ENCODE data around the gene NDUFV2.

DNA sequence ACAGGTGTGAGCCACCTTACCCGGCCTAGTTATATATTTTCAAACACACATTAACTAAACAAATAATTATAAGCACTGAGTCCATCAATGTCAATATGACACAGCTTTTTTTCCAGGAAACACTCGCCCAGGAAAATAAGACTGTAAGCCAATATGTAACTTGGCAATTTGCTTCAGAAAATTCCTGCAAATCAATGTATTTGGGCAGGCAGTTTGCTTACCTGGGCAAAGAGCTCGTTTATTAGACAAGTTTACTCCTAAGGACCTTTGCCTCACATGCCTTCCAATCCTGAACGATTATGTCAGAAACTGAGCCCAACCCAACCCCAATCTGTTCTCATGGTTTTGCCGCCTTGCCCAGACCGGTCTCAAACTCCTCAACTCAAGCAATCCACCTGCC lies 34.7 kb upstream of the NDUFV2 start:
- TF ChIP-seq GATA2 (IDR thresholded peaks at IDR 0.05; ENCODE audit: low read depth, low read length), result no peak
- no peak for TF ChIP-seq GATA3 (IDR thresholded peaks at IDR 0.05; ENCODE audit: low read depth, low read length)

All from SH-SY5Y (cell line).